Fibroblast of skin of left quadriceps (primary cell): ENCODE results near the gene MPL.
"Not testable (repeated sequence)": the region's sequence is repeated elsewhere in the genome, so short reads cannot be mapped to it uniquely, and the experiment has no call there.

Experiments
- DNase-seq, 2 experiments: peaks; one replicate each; pipeline ENCODE4 v3.0.0-alpha.2; 2013; ENCODE audit warnings: low read depth in 2 of 2

Gene MPL

GRCh38 chr1:43354936-43355335 is 17.3 kb downstream of the MPL start:
- DNase-seq: no peak

GRCh38 chr1:43357251-43357650 is 19.6 kb downstream of the MPL start:
- DNase-seq: no peak

GRCh38 chr1:43358121-43358745 is 20.6 kb downstream of the MPL start:
- DNase-seq: no peak

GRCh38 chr1:43358746-43359693 is 21.4 kb downstream of the MPL start, which contains the start of gene CDC20:
TSS of gene CDC20 (plus strand) at chr1:43358981. CDS start at chr1:43359216, 235 bp downstream.
- peak; percentile 89 to 90 for DNase-seq

GRCh38 chr1:43359696-43360095 is 22.1 kb downstream of the MPL start:
- no peak for DNase-seq

- no peak for DNase-seq
Measured at GRCh38 chr1:43360616-43361015, 23.0 kb downstream of the MPL start.

GRCh38 chr1:43363283-43363934 is 25.8 kb downstream of the MPL start:
- no peak for DNase-seq

- DNase-seq: no peak
Measured at GRCh38 chr1:43363935-43364525, 26.4 kb downstream of the MPL start.

- DNase-seq: no peak
Measured at GRCh38 chr1:43365678-43366077, 28.1 kb downstream of the MPL start.

- DNase-seq: no peak
Measured at GRCh38 chr1:43366179-43366578, 28.6 kb downstream of the MPL start.

- DNase-seq: no peak
Measured at GRCh38 chr1:43366601-43367025, 29.0 kb downstream of the MPL start.

- DNase-seq: no peak
Measured at GRCh38 chr1:43367026-43367903, 29.6 kb downstream of the MPL start.

GRCh38 chr1:43367904-43368645 is 30.5 kb downstream of the MPL start, which contains the start of gene ELOVL1:
TSS of gene ELOVL1 (minus strand) at chr1:43368011. CDS start at chr1:43365609, 2,402 bp downstream.
- DNase-seq: peak; percentile 51 to 66

- DNase-seq: no peak
Measured at GRCh38 chr1:43368646-43369020, 31.0 kb downstream of the MPL start.

- DNase-seq: not testable (repeated sequence)
Measured at GRCh38 chr1:43369779-43370178, 32.2 kb downstream of the MPL start.

- no peak for DNase-seq
Measured at GRCh38 chr1:43370564-43370963, 32.9 kb downstream of the MPL start.

- DNase-seq: no peak
Measured at GRCh38 chr1:43372172-43372571, 34.6 kb downstream of the MPL start.

- peak; percentile 31 to 37 for DNase-seq
Measured at GRCh38 chr1:43373066-43373940, 35.7 kb downstream of the MPL start.

- no peak for DNase-seq
Measured at GRCh38 chr1:43376723-43377235, 39.2 kb downstream of the MPL start.
